Measurements from ENCODE around the gene NSL1.

The NSL1 gene

GRCh38 chr1:212703991-212704564 lies 87.5 kb downstream of the NSL1 start:
- no peak for DNase-seq (ENCODE audit: low spot score)

DNA sequence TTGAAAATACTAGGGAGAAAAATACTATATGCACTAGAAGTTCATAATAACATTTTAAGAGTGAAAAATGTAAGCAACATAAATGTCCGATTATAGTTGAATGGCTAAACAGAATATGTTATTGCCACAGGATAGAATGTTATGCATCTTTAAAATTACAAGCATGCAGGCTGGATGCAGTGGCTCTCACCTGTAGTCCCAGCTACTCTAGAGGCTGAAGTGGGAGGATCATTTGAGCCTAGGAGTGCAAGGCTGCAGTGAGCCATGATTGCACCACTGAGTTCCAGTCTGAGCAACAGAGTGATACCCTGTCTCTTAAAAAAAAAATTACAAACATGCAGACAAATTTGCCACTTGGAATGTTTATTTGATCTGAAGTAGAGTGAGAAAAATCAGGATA lies 88.9 kb downstream of the NSL1 start:
- no peak for DNase-seq (ENCODE audit: low spot score)

DNA sequence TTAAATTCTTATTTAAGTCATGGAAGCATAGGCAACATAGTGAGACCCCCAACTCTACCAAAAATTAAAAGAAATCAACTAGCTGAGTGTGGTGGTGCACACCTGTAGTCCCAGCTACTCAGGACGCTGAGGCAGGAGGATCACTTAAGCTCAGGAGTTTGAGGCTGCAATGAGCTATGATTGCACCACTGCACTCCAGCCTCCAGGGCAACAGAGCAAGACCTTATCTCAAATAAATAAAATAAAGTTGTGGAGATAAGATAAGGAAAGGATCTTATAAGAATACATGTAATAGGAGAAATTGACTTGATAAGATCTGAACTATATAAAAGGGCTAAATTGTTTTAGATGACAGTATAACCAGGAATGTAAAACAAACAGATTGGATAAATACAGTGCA lies 89.7 kb downstream of the NSL1 start:
- no peak for DNase-seq (ENCODE audit: low spot score)

GRCh38 chr1:212700892-212701819 lies 90.4 kb downstream of the NSL1 start:
- DNase-seq (ENCODE audit: low spot score): no peak

GRCh38 chr1:212700223-212700891 lies 91.2 kb downstream of the NSL1 start:
- peak; percentile 73 for DNase-seq (ENCODE audit: low spot score)

DNA sequence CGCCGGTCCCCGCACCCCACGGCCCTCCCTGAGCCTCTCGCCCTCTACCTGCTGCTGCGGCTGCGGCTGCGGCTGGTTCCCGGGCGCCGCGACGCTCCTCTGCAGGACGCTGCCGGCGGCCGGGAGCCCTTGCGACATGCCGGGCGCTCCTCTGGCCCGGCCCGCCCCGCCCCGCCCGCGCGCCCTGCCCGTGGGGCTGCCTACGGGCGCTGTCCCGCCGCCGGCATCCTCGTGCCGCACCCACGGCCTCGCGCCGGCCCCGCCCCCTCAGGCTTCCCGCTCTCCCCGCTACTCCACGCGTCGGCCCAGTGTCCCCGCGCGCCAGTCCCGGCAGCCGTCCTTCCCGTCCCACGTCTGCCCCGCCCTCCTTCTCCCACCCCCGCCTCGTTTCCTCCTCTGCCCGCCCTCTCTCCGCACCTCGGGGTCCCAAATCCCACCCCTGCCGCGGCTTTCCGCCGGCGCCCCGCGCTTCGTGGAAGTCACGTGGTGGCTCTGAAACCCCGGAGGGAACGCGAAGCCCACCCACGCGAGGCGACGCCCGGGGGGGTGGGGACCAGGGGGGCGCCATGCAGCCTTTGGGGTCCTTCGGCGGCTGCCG lies 91.9 kb downstream of the NSL1 start, which contains the start of gene BATF3:
TSS of gene BATF3 (minus strand) at position 216 of the 598 bp plus-strand sequence. CDS start at position 138, 78 bp downstream.
- peak; percentile 79 for DNase-seq (ENCODE audit: low spot score)

DNA sequence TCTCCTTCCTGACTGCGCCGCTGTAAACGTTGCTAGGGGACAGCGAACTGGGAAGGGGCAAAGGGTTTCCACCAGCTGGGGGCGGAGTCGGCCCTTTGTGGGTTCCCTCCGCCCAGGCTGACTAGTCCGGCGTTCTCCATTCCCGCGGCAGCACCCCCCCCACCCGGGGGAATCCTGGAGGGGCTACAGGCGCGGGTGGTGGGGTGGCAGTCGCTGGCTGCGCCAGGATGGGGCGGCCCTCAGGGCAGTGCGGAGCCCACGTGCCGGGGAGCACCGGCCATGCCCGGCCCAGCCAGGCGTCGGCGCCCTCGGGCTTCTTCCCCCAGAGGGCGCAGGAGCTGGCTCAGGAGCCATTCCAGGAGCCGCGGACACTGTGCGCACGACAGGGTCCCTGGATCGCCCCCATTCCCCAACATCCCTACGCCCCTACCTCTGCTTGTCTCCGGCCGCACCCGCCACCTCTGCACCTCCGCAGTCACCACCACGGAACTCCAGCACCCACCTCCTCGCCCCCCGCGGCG lies 92.4 kb downstream of the NSL1 start:
- DNase-seq (ENCODE audit: low spot score): peak; percentile 73

- no peak for DNase-seq (ENCODE audit: low spot score)
Observed at GRCh38 chr1:212698467-212699103, 93.0 kb downstream of the NSL1 start.

GRCh38 chr1:212696721-212697331 lies 94.8 kb downstream of the NSL1 start:
- no peak for DNase-seq (ENCODE audit: low spot score)

GRCh38 chr1:212692774-212693644 lies 98.6 kb downstream of the NSL1 start:
- DNase-seq (ENCODE audit: low spot score): no peak

- peak; percentile 94 for DNase-seq (ENCODE audit: low spot score)
Observed at GRCh38 chr1:212691561-212692071, 100.0 kb downstream of the NSL1 start.

DNA sequence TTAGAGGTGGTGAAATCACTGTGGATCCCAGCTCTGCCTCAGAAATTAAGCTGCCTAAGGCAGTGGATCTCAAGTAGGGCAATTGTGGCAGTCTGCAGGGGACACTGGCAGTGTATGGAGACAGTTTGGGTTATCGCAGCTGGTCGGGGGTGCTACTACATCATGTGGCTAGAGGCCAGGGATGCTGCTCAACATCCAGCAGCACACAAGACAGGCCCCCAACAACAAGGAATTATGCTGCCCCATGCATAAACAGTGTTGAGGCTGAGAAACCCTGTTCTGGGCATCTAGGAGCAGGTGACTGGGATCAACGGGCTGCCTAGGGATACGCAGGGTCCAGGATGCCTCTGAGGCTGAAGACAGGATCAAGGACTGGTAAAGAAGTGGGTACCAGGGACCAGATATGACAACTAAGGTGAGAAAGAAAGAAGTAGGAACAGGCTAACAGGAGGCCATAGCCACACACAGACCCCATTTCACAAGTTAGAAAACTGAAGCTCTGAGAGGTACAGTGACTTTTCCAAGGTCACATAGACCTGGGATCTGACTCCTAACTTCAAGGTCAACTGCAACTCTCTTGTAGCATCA lies 100.7 kb downstream of the NSL1 start:
- DNase-seq (ENCODE audit: low spot score): no peak

DNA sequence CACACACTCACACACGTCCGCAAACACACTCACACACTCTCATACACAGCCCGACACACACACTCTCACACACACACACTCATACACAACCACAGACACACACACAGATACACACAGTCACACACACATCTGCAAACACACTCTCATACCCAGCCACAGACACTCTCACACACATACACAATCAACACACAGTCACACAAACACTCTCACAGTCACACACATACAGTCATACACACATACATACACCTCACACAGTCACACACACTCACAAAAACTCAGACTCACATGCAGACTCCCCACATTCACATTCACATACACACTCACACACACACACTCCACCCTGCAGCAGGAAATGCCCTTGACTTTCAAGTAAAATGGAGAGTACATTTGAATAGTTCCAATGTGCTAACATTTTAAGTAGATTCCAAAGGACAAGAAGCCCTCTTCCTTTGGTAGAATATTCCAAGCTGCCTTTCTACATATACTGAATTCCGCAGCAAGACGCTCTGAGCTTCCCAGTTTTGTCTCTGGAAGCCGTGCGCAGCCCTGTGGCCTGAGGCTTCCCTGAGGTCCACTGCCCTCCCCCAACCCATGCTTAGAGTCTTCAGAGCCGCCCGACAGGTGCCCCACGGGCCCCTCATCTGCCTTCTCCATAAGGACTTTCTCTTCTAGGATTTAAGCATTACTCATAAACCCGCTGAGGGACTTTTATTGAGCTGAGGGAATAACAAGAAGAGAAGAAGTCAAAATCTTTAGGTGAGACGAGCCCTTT lies 101.6 kb downstream of the NSL1 start:
- no peak for DNase-seq (ENCODE audit: low spot score)

- DNase-seq (ENCODE audit: low spot score): no peak
Observed at GRCh38 chr1:212689196-212689725, 102.3 kb downstream of the NSL1 start.

DNA sequence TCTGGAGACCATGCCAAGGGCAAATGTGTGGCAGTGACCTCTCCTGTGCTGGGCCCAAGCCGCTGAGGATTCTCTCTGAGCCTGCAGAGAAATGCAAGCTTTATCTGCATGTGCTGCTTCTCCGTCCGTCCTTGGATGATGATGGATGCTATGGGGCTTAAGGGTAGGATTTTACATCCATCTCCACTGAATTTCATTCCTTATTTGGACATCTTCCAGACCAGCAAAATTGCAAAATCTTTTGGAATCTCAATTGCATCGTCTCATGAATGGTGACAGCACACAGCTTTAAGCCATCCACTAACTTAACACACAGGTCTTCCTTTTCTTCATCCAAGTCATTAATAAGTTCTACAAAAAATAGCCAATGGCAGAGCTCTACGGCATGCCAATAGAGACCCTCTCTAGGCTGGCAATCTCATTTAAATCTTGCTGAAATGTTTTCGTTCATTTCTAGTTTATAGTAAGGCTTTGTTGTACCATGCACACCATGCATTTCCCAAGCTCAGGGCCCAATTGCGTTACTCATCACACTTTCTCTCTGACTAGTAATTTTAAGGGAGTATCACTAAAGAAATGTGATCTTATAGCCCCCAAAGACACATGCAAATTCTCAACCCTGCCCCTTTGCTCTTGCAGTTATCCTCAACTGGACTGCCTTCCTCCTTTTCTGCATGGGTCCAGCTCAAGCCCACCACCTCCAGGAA lies 103.1 kb downstream of the NSL1 start:
- DNase-seq (ENCODE audit: low spot score): no peak

- DNase-seq (ENCODE audit: low spot score): no peak
Observed at GRCh38 chr1:212687811-212688210, 103.8 kb downstream of the NSL1 start.

DNA sequence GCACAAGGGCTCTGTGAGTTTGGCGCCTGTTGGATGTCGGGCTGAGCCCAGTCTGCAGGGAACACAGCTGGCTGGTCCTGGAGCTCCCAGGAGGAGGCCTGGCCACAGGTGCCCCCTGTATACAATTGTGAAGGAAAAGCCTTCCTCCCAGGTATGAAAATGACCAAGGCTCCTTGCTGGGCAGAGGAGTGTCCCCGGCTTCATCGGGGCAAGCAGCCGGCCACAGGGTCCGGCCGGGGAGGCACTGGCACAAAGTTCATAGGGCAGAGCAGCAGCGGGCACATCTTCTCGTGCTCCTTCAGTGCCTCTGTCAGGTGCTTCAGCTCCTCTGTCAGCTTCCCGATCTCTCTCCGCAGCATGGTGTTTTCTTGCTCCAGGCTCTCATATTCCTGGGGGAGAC lies 105.0 kb downstream of the NSL1 start:
- DNase-seq (ENCODE audit: low spot score): no peak

DNA sequence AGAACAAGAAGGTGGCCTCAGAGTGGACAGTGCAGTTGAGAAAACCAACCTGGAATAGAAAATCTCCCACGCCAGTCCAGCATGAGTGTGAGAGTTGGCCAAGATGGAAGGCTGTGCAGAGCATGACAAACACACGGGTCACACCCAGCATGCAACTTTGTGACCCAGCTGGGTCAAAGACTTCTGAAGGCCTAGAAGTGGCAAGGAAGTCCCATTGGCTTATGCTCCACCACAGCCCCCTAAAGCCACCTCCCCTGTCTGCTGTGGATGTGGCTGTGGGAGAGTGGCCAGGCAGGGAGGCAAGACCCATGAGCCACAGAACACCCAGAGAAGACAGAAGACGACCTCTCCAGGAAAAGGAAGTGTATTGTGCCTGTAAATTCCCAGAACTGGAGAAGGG lies 105.5 kb downstream of the NSL1 start:
- no peak for DNase-seq (ENCODE audit: low spot score)
